IMR-90 (cell line): Measurements from ENCODE around the gene MIOX. TPM values are rescaled to one million over a fixed set of nuclear protein-coding genes. Genes with fewer than 3 reads are reported as not detected.

ENCODE experiments used
- ATAC-seq: fragments of 200-7000 bp; cut with Tn5 transposase; 2 replicates; pipeline ENCODE4 v1.9.1; 2020; ENCODE audit warnings: low read depth, mild to moderate bottlenecking, moderate library complexity
- BruUV-seq: library from RNA; stranded (reverse); fragments of 400-500 nt; replicated peaks from 2 replicates; lab custom pipeline; 2021; lab: Mats Ljungman, UMichigan
- CTCF ChIA-PET: fragments of 300-600 bp; formaldehyde crosslinking; extraction: SDS; loops from one replicate; lab custom pipeline; 2021; ENCODE audit warnings: antibody characterized with exemption; lab: Yijun Ruan, JAX
- POLR2A ChIA-PET: fragments of 300-600 bp; sonication (Branson Sonifier 250); formaldehyde crosslinking; loops from one replicate; lab custom pipeline; 2022; ENCODE audit warnings: antibody characterized with exemption; ENCODE audit not compliant: unreplicated experiment; lab: Charles Lee
- DNase-seq: peaks from one replicate; pipeline ENCODE4 v3.0.0; 2013
- H2AFZ ChIP-seq: replicated peaks from 2 replicates; pipeline ENCODE3; 2013; ENCODE audit warnings: low read length, mild to moderate bottlenecking; ENCODE audit not compliant: poor library complexity
- H2AK5ac ChIP-seq: 2 replicates; pipeline ENCODE4 v1.6.1; 2013; ENCODE audit warnings: low read depth, low read length, inconsistent platforms
- H2AK9ac ChIP-seq: replicated peaks from 2 replicates; pipeline ENCODE3; 2013; ENCODE audit warnings: mild to moderate bottlenecking, low read depth, low read length, moderate library complexity; ENCODE audit not compliant: poor library complexity
- H2BK120ac ChIP-seq: 2 replicates; pipeline ENCODE4 v1.6.1; 2013; ENCODE audit warnings: low read depth, low read length, inconsistent platforms
- H2BK15ac ChIP-seq: 3 replicates; pipeline ENCODE4 v1.6.1; 2013; ENCODE audit warnings: low read depth, low read length, inconsistent platforms
- H2BK20ac ChIP-seq: 2 replicates; pipeline ENCODE4 v1.6.1; 2013; ENCODE audit warnings: low read depth, mild to moderate bottlenecking, inconsistent platforms, low read length, moderate library complexity
- H2BK5ac ChIP-seq: 2 replicates; pipeline ENCODE4 v1.6.1; 2013; ENCODE audit warnings: mild to moderate bottlenecking, low read depth, low read length, inconsistent platforms; ENCODE audit not compliant: poor library complexity, severe bottlenecking
- H3K14ac ChIP-seq: replicated peaks from 2 replicates; pipeline ENCODE4 v1.6.1; 2013; ENCODE audit warnings: low read depth, low read length, inconsistent platforms
- H3K18ac ChIP-seq: 2 replicates; pipeline ENCODE4 v1.6.1; 2013; ENCODE audit warnings: low read depth, low read length, control low read depth
- H3K23ac ChIP-seq: 2 replicates; pipeline ENCODE4 v1.6.1; 2013; ENCODE audit warnings: low read depth, low read length, inconsistent platforms
- H3K27ac ChIP-seq: 2 replicates; pipeline ENCODE4 v1.5.1; 2013; ENCODE audit warnings: mild to moderate bottlenecking, control low read depth, low read length; ENCODE audit not compliant: insufficient read depth
- H3K27me3 ChIP-seq: 2 replicates; pipeline ENCODE4 v1.6.1; 2013; ENCODE audit warnings: low read length; ENCODE audit not compliant: control insufficient read depth, insufficient read depth
- H3K36me3 ChIP-seq: 2 replicates; pipeline ENCODE4 v1.6.1; 2013; ENCODE audit warnings: low read length, mixed read lengths; ENCODE audit not compliant: control insufficient read depth, insufficient read depth
- H3K4ac ChIP-seq: 2 replicates; pipeline ENCODE4 v1.6.1; 2013; ENCODE audit warnings: low read depth, low read length, inconsistent platforms
- H3K4me1 ChIP-seq: 2 replicates; pipeline ENCODE4 v1.6.1; 2013; ENCODE audit warnings: low read length, mixed read lengths; ENCODE audit not compliant: control insufficient read depth, insufficient read depth
- H3K4me2 ChIP-seq: 2 replicates; pipeline ENCODE4 v1.6.1; 2013; ENCODE audit warnings: low read depth, mild to moderate bottlenecking, control low read depth, low read length, moderate library complexity
- H3K4me3 ChIP-seq: 2 replicates; pipeline ENCODE4 v1.5.1; 2013; ENCODE audit warnings: low read depth, mild to moderate bottlenecking, control low read depth, low read length, moderate library complexity; ENCODE audit not compliant: insufficient read depth
- H3K56ac ChIP-seq: 2 replicates; pipeline ENCODE4 v1.6.1; 2013; ENCODE audit warnings: low read length, inconsistent platforms; ENCODE audit not compliant: insufficient read depth; ENCODE audit errors: extremely low read depth
- H3K79me1 ChIP-seq, 2 experiments: 2 replicates each; pipeline ENCODE4 v1.6.1; 2013; ENCODE audit warnings: low read length in 2 of 2, inconsistent platforms in 1 of 2, low read depth in 1 of 2
- H3K9ac ChIP-seq: 2 replicates; pipeline ENCODE4 v1.6.1; 2013; ENCODE audit warnings: low read depth, low read length, control low read depth
- H3K9me1 ChIP-seq: 2 replicates; pipeline ENCODE4 v1.6.1; 2013; ENCODE audit warnings: low read length, inconsistent platforms; ENCODE audit not compliant: insufficient read depth
- H3K9me3 ChIP-seq: 2 replicates; pipeline ENCODE4 v1.6.1; 2013; ENCODE audit warnings: low read length; ENCODE audit not compliant: control insufficient read depth, insufficient read depth
- H4K20me1 ChIP-seq: 2 replicates; pipeline ENCODE4 v1.6.1; 2013; ENCODE audit warnings: low read length, inconsistent platforms; ENCODE audit not compliant: insufficient read depth
- H4K5ac ChIP-seq: 2 replicates; pipeline ENCODE4 v1.6.1; 2013; ENCODE audit warnings: mild to moderate bottlenecking, low read depth, low read length, control low read depth
- H4K8ac ChIP-seq, 2 experiments: 2 replicates each; pipeline ENCODE4 v1.6.1; 2013; ENCODE audit warnings: low read depth in 2 of 2, low read length in 2 of 2, control low read depth in 1 of 2, inconsistent platforms in 1 of 2
- H4K91ac ChIP-seq: 2 replicates; pipeline ENCODE4 v1.6.1; 2013; ENCODE audit warnings: low read depth, low read length, inconsistent platforms; ENCODE audit not compliant: insufficient read depth
- BHLHE40 ChIP-seq: fragments of 150-350 bp; IDR thresholded peaks from 2 replicates; pipeline ENCODE4 v1.6.1; 2016; ENCODE audit warnings: mild to moderate bottlenecking, low read depth, low read length
- CEBPB ChIP-seq: IDR thresholded peaks from 2 replicates; pipeline ENCODE4 v1.6.1; 2012; ENCODE audit warnings: low read depth, low read length, improper control_type of control experiment
- CHD1 ChIP-seq: IDR thresholded peaks from 2 replicates; pipeline ENCODE4 v1.6.1; 2012; ENCODE audit warnings: low read depth, low read length, improper control_type of control experiment
- FOS ChIP-seq: fragments of 150-350 bp; IDR thresholded peaks from 2 replicates; pipeline ENCODE4 v1.6.1; 2016; ENCODE audit warnings: low read depth, low read length
- MAFK ChIP-seq: IDR thresholded peaks from 2 replicates; pipeline ENCODE4 v1.6.1; 2012; ENCODE audit warnings: low read depth, low read length, improper control_type of control experiment
- MXI1 ChIP-seq: IDR thresholded peaks from 2 replicates; pipeline ENCODE4 v1.6.1; 2012; ENCODE audit warnings: low read depth, mild to moderate bottlenecking, low read length, moderate library complexity, borderline replicate concordance
- NFE2L2 ChIP-seq: fragments of 150-350 bp; IDR thresholded peaks from 2 replicates; pipeline ENCODE4 v1.6.1; 2016; ENCODE audit warnings: low read depth, mild to moderate bottlenecking, low read length
- POLR2A ChIP-seq: IDR thresholded peaks from 2 replicates; pipeline ENCODE4 v1.6.1; 2012; ENCODE audit warnings: mild to moderate bottlenecking, low read depth, low read length
- RAD21 ChIP-seq: IDR thresholded peaks from 2 replicates; pipeline ENCODE4 v1.6.1; 2012; ENCODE audit warnings: low read length, improper control_type of control experiment
- RCOR1 ChIP-seq: IDR thresholded peaks from 2 replicates; pipeline ENCODE4 v1.6.1; 2012; ENCODE audit warnings: mild to moderate bottlenecking, low read length, improper control_type of control experiment; ENCODE audit not compliant: insufficient replicate concordance
- RFX5 ChIP-seq: IDR thresholded peaks from 2 replicates; pipeline ENCODE4 v1.8.0; 2012; ENCODE audit warnings: low read depth, mild to moderate bottlenecking, low read length, moderate library complexity
- USF2 ChIP-seq: fragments of 150-350 bp; IDR thresholded peaks from 2 replicates; pipeline ENCODE4 v1.6.1; 2017; ENCODE audit warnings: mild to moderate bottlenecking, antibody characterized with exemption, low read length, low read depth
- WGBS, 2 experiments: methylation state at CpG; one replicate each; pipeline versions ENCODE4 v1.1.5 to v1.1.7; 2013; ENCODE audit warnings: missing lambda C conversion rate in 2 of 2; ENCODE audit not compliant: insufficient read length in 1 of 2; ENCODE audit errors: extremely low coverage in 2 of 2; 5-methylcytosine and 5-hydroxymethylcytosine counted together
- dilution Hi-C: fragments of 300-500 bp; cut with HindIII; formaldehyde crosslinking; loops from one replicate; pipeline ENCODE4 v1.14.3; 2018; ENCODE audit warnings: low sequenced_read_pairs; ENCODE audit not compliant: unreplicated experiment
- in situ Hi-C: fragments of 300-500 bp; cut with MboI; formaldehyde crosslinking; loops from 3 replicates; pipeline ENCODE4 v1.14.3; 2019; ENCODE audit warnings: low sequenced_read_pairs, inconsistent platforms, mixed read lengths
- intact Hi-C: fragments of 100-400 bp; cut with micrococcal nuclease; formaldehyde crosslinking; loops from 2 replicates; pipeline ENCODE4 v1.10.0; 2022
- polyA plus RNA-seq, 3 experiments: library from polyadenylated mRNA; depleted of rRNA; stranded (reverse); fragments of >200 nt; gene quantifications; 2 replicates each; pipeline ENCODE4 v1.2.3, GENCODE V29; 2012; ENCODE audit warnings: low replicate concordance in 1 of 3
- total RNA-seq: library from RNA; depleted of rRNA; stranded (reverse); fragments of >200 nt; gene quantifications from 2 replicates; pipeline ENCODE4 v1.2.3, GENCODE V29; 2012

MIOX gene
- total and polyA plus RNA-seq, 2 of the 4 experiments (the other 2 are of a cell fraction), result not detected

- Histone ChIP-seq H3K4me2 (no peak overlapping the region), H3K9ac (no peak overlapping the region), H2BK15ac (no peak overlapping the region), H2AK9ac (peak overlapping the region; percentile 55), H2AFZ (no peak overlapping the region), H3K4me3 (no peak overlapping the region), H3K27me3 (no peaks in the 10 kb centered on the region), H3K79me1 (peaks cover 8 to 42% of the 10 kb centered on the region in 2 experiments), H3K36me3 (peaks cover 43% of the 10 kb centered on the region), H3K9me3 (no peaks in the 10 kb centered on the region), H3K56ac (no peak overlapping the region), H4K20me1 (peaks cover 19% of the 10 kb centered on the region), H2BK20ac (no peak overlapping the region), H3K4ac (no peak overlapping the region), H3K18ac (no peak overlapping the region), H4K8ac (no peak overlapping the region), H3K27ac (no peak overlapping the region), H2BK5ac (no peak overlapping the region), H3K4me1 (peaks cover 12% of the 10 kb centered on the region), H3K14ac (no peak overlapping the region), H3K23ac (no peak overlapping the region), H4K5ac (no peak overlapping the region), H2BK120ac (no peak overlapping the region), H3K9me1 (peaks cover 10% of the 10 kb centered on the region), H2AK5ac (no peak overlapping the region), H4K91ac (no peak overlapping the region)
- dilution Hi-C loops (no loop called here), in situ Hi-C loops (no loop called here), intact Hi-C loops (no loop called here)
- ChIA-PET CTCF (no interaction called here), POLR2A (interaction anchor here (1.0 kb wide), 1 partner anchor 8 kb away, joined by 3 read pairs; no protein-coding TSS in a partner anchor)
- DNase-seq (no peak), ATAC-seq (no peak)
- 100% methylated on average over 1 of the region's 15 CpGs; no CpG with 5 or more reads in 1 of the 2 experiments for WGBS, 2 experiments
- TF ChIP-seq RCOR1 (no peak), POLR2A (no peak), RFX5 (no peak), USF2 (no peak), FOS (no peak), NFE2L2 (no peak), RAD21 (no peak), MAFK (no peak), CEBPB (no peak), BHLHE40 (no peak), MXI1 (no peak), CHD1 (no peak)
- BruUV-seq, result no TSS peak
Observed at GRCh38 chr22:50522208-50522805, 35.6 kb downstream of the MIOX start.
